Stimulated activated CD8-positive, alpha-beta memory T cell treated with anti-CD3 and anti-CD28 coated beads, Interleukin-4, amount 100 ng/mL, for 48 hours (primary cell): ENCODE results near the gene MTHFD2L.

Experiments
- DNase-seq: peaks from one replicate; pipeline ENCODE4 v3.0.0-alpha.2; 2020

Gene MTHFD2L

GRCh38 chr4:74344031-74344430 lies 186.1 kb downstream of the MTHFD2L start:
- no peak for DNase-seq
